ENCODE data around the gene GALNT2. TPM values are rescaled to one million over a fixed set of nuclear protein-coding genes. Genes with fewer than 3 reads are reported as not detected.

Gene GALNT2
- total RNA-seq, 1 donor from 2014 or later: 129 TPM

- Histone ChIP-seq H3K4me1 (peaks cover 19 to 55% of the 10 kb centered on the region in 2 donors), H3K4me3 (no peak overlapping the region), H3K27me3 (no peaks in the 10 kb centered on the region), H3K36me3 (peaks cover 0 to 8% of the 10 kb centered on the region in 2 donors), H3K9me3 (no peaks in the 10 kb centered on the region), H3K27ac (peak overlapping the region; percentile 49 to 73)
- intact Hi-C loops (cut with DNase I): no loop called here
- no peak for DNase-seq (ENCODE audit: low spot score in 2 of 2)
- TF ChIP-seq CTCF (IDR thresholded peaks at IDR 0.05): no peak
These were observed 139.2 kb downstream of the GALNT2 start for GRCh38 chr1:230206207-230206606.

GRCh38 chr1:230206976-230207375 is 139.9 kb downstream of the GALNT2 start:
- Histone ChIP-seq H3K9me3 (no peaks in the 10 kb centered on the region), H3K4me1 (peaks cover 21 to 62% of the 10 kb centered on the region in 2 donors), H3K27ac (peak overlapping the region in 1 of 2 donors; percentile 73), H3K27me3 (no peaks in the 10 kb centered on the region), H3K4me3 (no peak overlapping the region), H3K36me3 (peaks cover 0 to 8% of the 10 kb centered on the region in 2 donors)
- intact Hi-C loops (cut with DNase I): no loop called here
- no peak for DNase-seq (ENCODE audit: low spot score in 2 of 2)
- TF ChIP-seq CTCF (IDR thresholded peaks at IDR 0.05): no peak

GRCh38 chr1:230207598-230207997 is 140.6 kb downstream of the GALNT2 start:
- intact Hi-C loops (cut with DNase I): no loop called here
- TF ChIP-seq CTCF (IDR thresholded peaks at IDR 0.05): no peak
- Histone ChIP-seq H3K9me3 (no peaks in the 10 kb centered on the region), H3K27me3 (no peaks in the 10 kb centered on the region), H3K4me1 (peaks cover 27 to 66% of the 10 kb centered on the region in 2 donors), H3K36me3 (peaks cover 0 to 8% of the 10 kb centered on the region in 2 donors), H3K27ac (peak overlapping the region in 1 of 2 donors; percentile 95), H3K4me3 (no peak overlapping the region)
- DNase-seq (ENCODE audit: low spot score in 2 of 2): no peak

GRCh38 chr1:230208619-230209261 is 141.7 kb downstream of the GALNT2 start:
- Histone ChIP-seq H3K27ac (peak overlapping the region; percentile 93 to 95), H3K4me3 (no peak overlapping the region), H3K9me3 (no peaks in the 10 kb centered on the region), H3K27me3 (no peaks in the 10 kb centered on the region), H3K36me3 (peaks cover 0 to 3% of the 10 kb centered on the region in 2 donors), H3K4me1 (peaks cover 27 to 75% of the 10 kb centered on the region in 2 donors)
- intact Hi-C loops (cut with DNase I): no loop called here
- TF ChIP-seq CTCF (IDR thresholded peaks at IDR 0.05): no peak
- no peak for DNase-seq (ENCODE audit: low spot score in 2 of 2)

- Histone ChIP-seq H3K4me3 (peak overlapping the region in 1 of 2 donors; percentile 43), H3K4me1 (peaks cover 27 to 84% of the 10 kb centered on the region in 2 donors), H3K9me3 (no peaks in the 10 kb centered on the region), H3K27me3 (no peaks in the 10 kb centered on the region), H3K27ac (peak overlapping the region; percentile 93 to 95), H3K36me3 (no peaks in the 10 kb centered on the region)
- no peak for DNase-seq (ENCODE audit: low spot score in 2 of 2)
- no peak for TF ChIP-seq CTCF (IDR thresholded peaks at IDR 0.05)
- intact Hi-C loops (cut with DNase I): no loop called here
These were observed 143.4 kb downstream of the GALNT2 start for GRCh38 chr1:230210326-230210980.
